ENCODE measurements around the gene TMEM175.
"Not testable (repeated sequence)": the region's sequence is repeated elsewhere in the genome, so short reads cannot be mapped to it uniquely, and the experiment has no call there.

TMEM175 gene

GRCh38 chr4:927566-927965, 4.7 kb upstream of the TMEM175 start:
- not testable (repeated sequence) for H3K36me3 ChIP-seq (ENCODE audit: insufficient read depth, low read length); H2AFZ ChIP-seq (ENCODE audit: low read depth, low read length); H3K27me3 ChIP-seq (ENCODE audit: insufficient read depth, low read length); H3K9me3 ChIP-seq (ENCODE audit: low read length); H3K4me3 ChIP-seq (ENCODE audit: low read length)
- H3K4me1 ChIP-seq (ENCODE audit: insufficient read depth, low read length), result peaks cover 15% of the 10 kb centered on the region

DNA sequence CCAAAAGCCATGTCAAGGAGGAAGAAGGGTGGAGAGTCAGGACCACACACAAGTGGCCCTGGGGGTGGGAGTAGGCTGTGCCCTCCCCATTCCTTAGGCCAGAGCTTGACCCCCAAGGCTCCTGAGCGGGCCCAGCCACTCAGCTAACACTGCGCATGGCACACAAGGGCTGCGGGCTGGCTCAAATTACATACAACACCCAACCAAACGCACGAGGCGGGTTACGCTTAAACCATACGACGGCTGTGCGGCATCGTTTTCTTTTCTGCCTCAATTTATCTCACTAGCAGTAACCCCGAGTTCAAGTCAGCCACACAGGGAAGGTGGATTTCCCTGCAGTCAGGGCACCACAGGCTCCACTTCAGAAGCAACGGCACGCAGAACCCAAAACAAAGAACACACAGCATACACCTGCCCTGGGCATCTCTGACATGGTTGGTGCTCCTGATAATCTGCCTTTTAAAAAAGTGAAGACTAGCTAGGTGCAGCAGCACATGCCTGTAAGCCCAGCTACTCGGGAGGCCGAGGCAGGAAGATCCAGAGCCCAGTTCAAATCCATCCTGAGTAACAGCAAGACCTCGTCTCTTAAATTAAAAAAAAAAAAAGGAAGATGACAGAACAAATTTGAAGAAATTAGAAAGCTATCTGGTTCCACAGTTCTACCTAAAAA, 3.0 kb upstream of the TMEM175 start:
- Histone ChIP-seq H2AFZ (ENCODE audit: low read depth, low read length) (no peak overlapping the region), H3K9me3 (ENCODE audit: low read length) (no peaks in the 10 kb centered on the region), H3K36me3 (ENCODE audit: insufficient read depth, low read length) (no peaks in the 10 kb centered on the region), H3K4me3 (ENCODE audit: low read length) (no peak overlapping the region), H3K27me3 (ENCODE audit: insufficient read depth, low read length) (no peaks in the 10 kb centered on the region), H3K4me1 (ENCODE audit: insufficient read depth, low read length) (peaks cover 19% of the 10 kb centered on the region)

- no peak overlapping the region for H3K4me3 ChIP-seq (ENCODE audit: low read length)
- H3K36me3 ChIP-seq (ENCODE audit: insufficient read depth, low read length), result no peaks in the 10 kb centered on the region
- no peak overlapping the region for H2AFZ ChIP-seq (ENCODE audit: low read depth, low read length)
- no peaks in the 10 kb centered on the region for H3K27me3 ChIP-seq (ENCODE audit: insufficient read depth, low read length)
- H3K4me1 ChIP-seq (ENCODE audit: insufficient read depth, low read length), result peaks cover 19% of the 10 kb centered on the region
- no peaks in the 10 kb centered on the region for H3K9me3 ChIP-seq (ENCODE audit: low read length)
These were observed 2.2 kb upstream of the TMEM175 start for GRCh38 chr4:930028-930551.

DNA sequence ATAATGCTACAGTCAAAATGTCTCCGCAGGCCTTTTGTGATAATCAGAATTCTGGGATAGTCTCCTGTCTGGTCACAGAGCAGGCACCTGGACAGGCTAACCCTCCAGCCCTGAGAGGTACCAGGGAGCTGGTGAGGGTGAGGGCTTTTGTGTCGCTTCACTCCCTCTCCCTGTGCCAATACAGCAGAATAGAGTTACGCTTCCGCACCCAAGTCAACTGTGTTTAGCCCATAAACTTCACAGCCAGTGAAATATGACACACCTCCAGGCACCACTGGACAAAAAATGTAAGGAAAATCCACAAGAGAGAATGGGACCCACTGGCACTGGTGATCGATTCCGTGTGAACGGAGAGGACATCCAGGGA, 1.4 kb upstream of the TMEM175 start:
- H3K4me3 ChIP-seq (ENCODE audit: low read length), result peak overlapping the region; percentile 64
- no peak overlapping the region for H2AFZ ChIP-seq (ENCODE audit: low read depth, low read length)
- H3K9me3 ChIP-seq (ENCODE audit: low read length), result no peaks in the 10 kb centered on the region
- peaks cover 19% of the 10 kb centered on the region for H3K4me1 ChIP-seq (ENCODE audit: insufficient read depth, low read length)
- H3K27me3 ChIP-seq (ENCODE audit: insufficient read depth, low read length), result no peaks in the 10 kb centered on the region
- H3K36me3 ChIP-seq (ENCODE audit: insufficient read depth, low read length), result no peaks in the 10 kb centered on the region

DNA sequence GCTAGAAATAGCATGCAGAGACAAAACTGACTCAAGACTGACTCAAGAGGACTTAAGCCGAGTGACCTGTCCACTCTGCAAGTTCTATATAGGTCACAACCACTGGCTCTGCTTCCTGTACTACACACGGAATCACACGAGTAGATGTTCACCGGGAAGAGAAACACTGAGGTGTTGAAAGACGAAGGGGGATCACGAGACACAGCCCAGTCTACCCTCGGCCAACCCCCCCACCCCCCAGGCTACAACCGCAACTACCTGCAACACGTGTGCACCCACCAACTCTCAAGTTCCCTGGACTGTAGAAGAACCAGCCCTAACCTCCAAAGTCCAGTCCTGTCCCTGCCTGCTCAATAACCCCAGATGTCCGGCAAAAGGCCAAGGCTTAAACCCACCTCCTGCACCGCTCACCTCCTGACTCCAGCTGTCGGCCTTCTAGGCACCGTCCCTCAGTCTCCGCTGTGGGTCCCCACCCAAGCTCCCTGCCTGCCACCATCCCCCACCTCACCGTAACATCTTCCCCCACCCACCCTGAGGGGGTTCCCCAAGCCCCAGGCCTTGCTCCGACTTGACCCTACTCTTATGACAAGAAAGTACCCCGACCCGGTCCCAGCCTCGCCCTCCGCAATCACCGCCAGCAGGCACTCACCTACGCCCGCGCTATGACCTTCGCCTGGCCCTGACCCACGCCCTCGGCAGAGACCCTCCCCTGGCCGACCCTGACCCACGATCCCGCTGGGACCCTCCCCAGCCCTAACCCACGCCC, 883 bp upstream of the TMEM175 start:
- Histone ChIP-seq H2AFZ (ENCODE audit: low read depth, low read length) (peak overlapping the region; percentile 82), H3K9me3 (ENCODE audit: low read length) (no peaks in the 10 kb centered on the region), H3K27me3 (ENCODE audit: insufficient read depth, low read length) (no peaks in the 10 kb centered on the region), H3K4me3 (ENCODE audit: low read length) (peak overlapping the region; percentile 64), H3K36me3 (ENCODE audit: insufficient read depth, low read length) (no peaks in the 10 kb centered on the region), H3K4me1 (ENCODE audit: insufficient read depth, low read length) (peaks cover 19% of the 10 kb centered on the region)

DNA sequence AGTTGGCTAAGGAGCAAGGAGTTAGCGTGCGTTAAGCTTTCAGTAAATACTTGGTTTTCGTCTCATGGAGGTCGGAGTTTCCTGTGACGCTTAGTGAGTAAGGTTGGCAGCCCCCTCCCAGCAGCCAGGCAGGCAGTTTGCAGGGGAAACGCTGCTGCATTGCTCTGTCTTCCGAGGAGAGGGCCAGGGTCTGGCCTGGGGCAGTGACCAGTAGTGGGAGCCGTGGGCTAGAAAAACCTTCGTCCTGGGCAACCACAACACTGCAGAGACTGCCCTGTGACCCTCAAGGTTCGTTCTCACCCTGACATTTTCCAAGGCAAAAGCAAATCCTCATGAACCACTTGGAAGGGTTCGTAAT, 432 bp downstream of the TMEM175 start:
- peak overlapping the region; percentile 37 for H2AFZ ChIP-seq (ENCODE audit: low read depth, low read length)
- H3K4me1 ChIP-seq (ENCODE audit: insufficient read depth, low read length), result peaks cover 19% of the 10 kb centered on the region
- H3K27me3 ChIP-seq (ENCODE audit: insufficient read depth, low read length), result no peaks in the 10 kb centered on the region
- no peaks in the 10 kb centered on the region for H3K9me3 ChIP-seq (ENCODE audit: low read length)
- no peaks in the 10 kb centered on the region for H3K36me3 ChIP-seq (ENCODE audit: insufficient read depth, low read length)
- H3K4me3 ChIP-seq (ENCODE audit: low read length), result peak overlapping the region; percentile 64

- not testable (repeated sequence) for H3K36me3 ChIP-seq (ENCODE audit: insufficient read depth, low read length); H2AFZ ChIP-seq (ENCODE audit: low read depth, low read length); H3K9me3 ChIP-seq (ENCODE audit: low read length); H3K27me3 ChIP-seq (ENCODE audit: insufficient read depth, low read length); H3K4me1 ChIP-seq (ENCODE audit: insufficient read depth, low read length); H3K4me3 ChIP-seq (ENCODE audit: low read length)
These were observed 7.2 kb downstream of the TMEM175 start for GRCh38 chr4:939508-939907.

DNA sequence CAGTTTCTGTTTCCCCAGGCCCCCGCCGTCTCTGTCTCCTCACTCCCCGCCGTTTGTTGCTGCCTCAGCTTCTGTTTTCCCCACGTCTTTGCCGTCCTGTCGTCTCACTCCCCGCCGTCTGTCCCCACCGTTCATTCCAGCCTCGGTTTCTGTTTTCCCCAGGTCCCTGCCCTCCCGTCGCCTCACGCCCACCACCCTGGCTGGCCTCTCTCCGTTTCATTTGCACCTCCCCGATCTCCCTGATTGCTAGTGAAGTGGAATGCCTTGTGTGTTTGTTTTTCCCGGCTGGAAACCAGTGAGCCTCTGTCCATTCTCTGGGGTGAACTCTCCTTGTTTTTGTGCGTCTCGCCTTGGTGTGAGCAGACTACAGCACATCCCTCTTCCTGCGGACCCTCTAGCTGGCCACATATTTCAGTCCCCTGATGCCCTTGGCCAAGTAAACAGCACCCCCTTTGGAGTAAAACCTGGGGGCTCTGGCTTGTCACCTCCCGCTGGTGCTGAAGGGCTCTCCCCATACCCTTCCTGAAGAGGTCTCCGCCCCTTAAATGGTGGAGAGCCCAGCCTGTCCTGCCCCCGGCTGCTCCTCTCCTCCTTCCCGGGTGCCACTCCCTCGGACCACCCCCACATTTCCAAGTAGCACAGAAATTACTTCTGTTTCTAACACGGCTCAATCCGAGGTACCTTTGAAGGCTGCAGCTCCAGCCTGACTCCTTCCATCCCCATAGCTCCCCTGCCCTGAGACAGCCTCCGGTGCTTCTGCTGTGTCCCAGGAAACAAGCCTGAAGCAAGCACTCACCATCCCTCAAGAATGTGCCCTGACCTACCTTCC, 13.2 kb downstream of the TMEM175 start:
- Histone ChIP-seq H3K36me3 (ENCODE audit: insufficient read depth, low read length) (no peaks in the 10 kb centered on the region), H3K9me3 (ENCODE audit: low read length) (no peaks in the 10 kb centered on the region), H2AFZ (ENCODE audit: low read depth, low read length) (no peak overlapping the region), H3K4me1 (ENCODE audit: insufficient read depth, low read length) (no peaks in the 10 kb centered on the region), H3K27me3 (ENCODE audit: insufficient read depth, low read length) (no peaks in the 10 kb centered on the region), H3K4me3 (ENCODE audit: low read length) (no peak overlapping the region)

DNA sequence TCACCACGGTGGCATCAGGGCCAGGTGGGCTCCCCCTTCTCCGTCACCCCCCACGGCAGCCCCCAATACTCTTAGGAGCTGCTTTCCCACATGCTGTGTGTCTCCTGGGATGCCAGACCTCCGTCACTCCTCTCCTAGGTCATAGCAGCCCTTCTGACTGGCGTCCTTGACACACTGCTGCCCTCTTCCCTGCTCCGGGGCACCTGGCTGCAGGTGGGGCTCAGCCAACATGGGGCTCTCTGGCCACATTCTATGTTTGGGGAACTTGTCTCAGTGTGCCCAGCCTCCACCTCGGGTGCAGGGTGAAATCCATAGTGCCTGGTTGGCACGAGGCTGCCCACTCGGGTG, 13.8 kb downstream of the TMEM175 start:
- Histone ChIP-seq H3K4me3 (ENCODE audit: low read length) (no peak overlapping the region), H3K36me3 (ENCODE audit: insufficient read depth, low read length) (no peaks in the 10 kb centered on the region), H3K27me3 (ENCODE audit: insufficient read depth, low read length) (no peaks in the 10 kb centered on the region), H3K9me3 (ENCODE audit: low read length) (no peaks in the 10 kb centered on the region), H3K4me1 (ENCODE audit: insufficient read depth, low read length) (no peaks in the 10 kb centered on the region), H2AFZ (ENCODE audit: low read depth, low read length) (no peak overlapping the region)

DNA sequence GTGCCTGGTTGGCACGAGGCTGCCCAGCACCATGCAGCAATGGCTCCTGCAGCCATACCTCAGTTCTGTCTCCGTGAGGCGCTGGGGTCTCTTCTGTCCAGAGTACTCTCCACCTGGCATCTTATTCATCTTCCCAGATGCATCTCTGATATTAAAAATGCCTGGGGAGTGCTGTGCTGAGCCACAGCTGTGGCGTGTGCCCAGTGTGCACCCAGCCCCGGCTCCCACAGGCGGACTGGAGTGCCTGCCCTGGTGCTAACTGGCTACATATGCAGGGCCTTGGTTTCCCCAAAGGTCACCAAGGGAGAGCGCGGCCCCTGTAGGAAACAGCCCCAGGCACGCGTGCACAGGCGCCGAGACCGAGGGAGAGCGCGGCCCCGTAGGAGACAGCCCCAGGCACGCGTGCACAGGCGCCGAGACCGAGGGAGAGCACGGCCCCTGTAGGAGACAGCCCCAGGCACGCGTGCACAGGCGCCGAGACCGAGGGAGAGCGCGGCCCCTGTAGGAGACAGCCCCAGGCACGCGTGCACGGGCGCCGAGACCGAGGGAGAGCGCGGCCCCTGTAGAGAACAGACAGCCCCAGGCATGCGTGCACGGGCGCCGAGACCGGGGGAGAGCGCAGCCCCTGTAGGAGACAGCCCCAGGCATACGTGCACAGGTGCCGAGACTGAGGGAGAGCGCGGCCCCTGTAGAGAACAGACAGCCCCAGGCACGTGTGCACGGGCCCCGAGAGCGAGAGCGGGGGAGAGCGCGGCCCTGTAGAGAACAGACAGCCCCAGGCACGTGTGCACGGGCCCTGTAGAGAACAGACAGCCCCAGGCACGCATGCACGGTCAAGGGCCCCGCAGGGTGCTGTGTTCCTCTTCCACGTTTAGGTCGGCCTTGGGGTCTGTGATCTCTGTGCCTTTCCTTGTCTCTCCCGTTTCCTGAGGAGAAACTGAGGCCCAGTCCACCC, 14.5 kb downstream of the TMEM175 start:
- H2AFZ ChIP-seq (ENCODE audit: low read depth, low read length), result no peak overlapping the region
- H3K27me3 ChIP-seq (ENCODE audit: insufficient read depth, low read length), result no peaks in the 10 kb centered on the region
- no peaks in the 10 kb centered on the region for H3K9me3 ChIP-seq (ENCODE audit: low read length)
- H3K36me3 ChIP-seq (ENCODE audit: insufficient read depth, low read length), result no peaks in the 10 kb centered on the region
- H3K4me1 ChIP-seq (ENCODE audit: insufficient read depth, low read length), result no peaks in the 10 kb centered on the region
- H3K4me3 ChIP-seq (ENCODE audit: low read length), result no peak overlapping the region

- Histone ChIP-seq H3K9me3 (ENCODE audit: low read length) (no peaks in the 10 kb centered on the region), H3K4me1 (ENCODE audit: insufficient read depth, low read length) (no peaks in the 10 kb centered on the region), H3K36me3 (ENCODE audit: insufficient read depth, low read length) (no peaks in the 10 kb centered on the region), H3K27me3 (ENCODE audit: insufficient read depth, low read length) (no peaks in the 10 kb centered on the region), H2AFZ (ENCODE audit: low read depth, low read length) (no peak overlapping the region), H3K4me3 (ENCODE audit: low read length) (no peak overlapping the region)
These were observed 15.3 kb downstream of the TMEM175 start for GRCh38 chr4:947491-947971.

- Histone ChIP-seq H3K4me1 (ENCODE audit: insufficient read depth, low read length) (no peaks in the 10 kb centered on the region), H3K27me3 (ENCODE audit: insufficient read depth, low read length) (no peaks in the 10 kb centered on the region), H2AFZ (ENCODE audit: low read depth, low read length) (no peak overlapping the region), H3K36me3 (ENCODE audit: insufficient read depth, low read length) (no peaks in the 10 kb centered on the region), H3K9me3 (ENCODE audit: low read length) (no peaks in the 10 kb centered on the region), H3K4me3 (ENCODE audit: low read length) (no peak overlapping the region)
These were observed 16.1 kb downstream of the TMEM175 start for GRCh38 chr4:948101-948935.

All from neuron (in vitro differentiated cells).